Activated T-helper 1 cell treated with anti-CD3 and anti-CD28 coated beads, Interleukin-2, amount 50 U/mL, for 16 hours (primary cell): ENCODE measurements around the gene EPC1.

Experiments used
- DNase-seq, 2 donors: peaks; one replicate each; pipeline ENCODE4 v3.0.0-alpha.2; 2020; ENCODE audit warnings: low read depth in 1 of 2, low spot score in 1 of 2

Gene EPC1

GRCh38 chr10:32338262-32338661 is 8.7 kb downstream of the EPC1 start:
- no peak for DNase-seq

GRCh38 chr10:32337350-32337749 is 9.6 kb downstream of the EPC1 start:
- no peak for DNase-seq

DNA sequence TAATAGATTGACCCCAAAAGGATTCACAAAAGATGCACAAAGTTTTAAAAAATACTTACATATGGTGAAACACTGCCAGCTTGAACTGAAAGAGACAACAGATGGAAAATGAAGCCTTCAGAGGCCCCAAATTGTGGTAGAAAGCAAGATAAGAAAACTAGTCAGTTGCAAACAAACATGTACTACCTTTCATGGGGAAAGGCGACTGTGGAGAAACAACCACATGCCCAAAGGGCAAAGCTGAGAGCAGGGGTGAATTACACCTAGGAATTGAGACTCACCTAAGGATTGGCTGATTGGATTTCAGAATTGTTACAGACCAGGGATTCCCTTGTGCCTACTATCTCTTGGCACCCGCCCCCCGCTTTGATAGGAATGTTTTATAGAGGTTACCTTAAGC is 13.1 kb downstream of the EPC1 start:
- DNase-seq = no peak

GRCh38 chr10:32332299-32332750 is 14.6 kb downstream of the EPC1 start:
- peak in 1 of 2 donors; percentile 61 for DNase-seq

GRCh38 chr10:32331606-32332005 is 15.4 kb downstream of the EPC1 start:
- DNase-seq = no peak

DNA sequence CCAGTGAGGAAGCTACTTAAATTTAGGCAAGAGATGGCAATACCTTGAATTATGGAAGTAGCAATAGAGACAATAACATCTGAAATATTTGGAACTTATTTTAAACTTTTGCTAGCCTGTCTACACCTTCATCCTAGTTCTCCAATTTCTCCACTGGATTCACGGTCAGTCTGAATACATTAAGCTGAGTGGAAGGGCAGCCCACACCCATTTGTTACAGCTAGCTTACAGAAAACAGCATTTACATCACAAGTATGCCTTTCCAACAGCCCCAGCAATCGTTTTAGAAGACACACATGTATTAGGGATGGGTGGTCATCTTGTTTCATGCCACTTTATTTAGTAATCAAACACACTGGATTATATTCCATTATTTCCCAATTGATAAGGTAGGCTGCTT is 16.7 kb downstream of the EPC1 start:
- DNase-seq = no peak

DNA sequence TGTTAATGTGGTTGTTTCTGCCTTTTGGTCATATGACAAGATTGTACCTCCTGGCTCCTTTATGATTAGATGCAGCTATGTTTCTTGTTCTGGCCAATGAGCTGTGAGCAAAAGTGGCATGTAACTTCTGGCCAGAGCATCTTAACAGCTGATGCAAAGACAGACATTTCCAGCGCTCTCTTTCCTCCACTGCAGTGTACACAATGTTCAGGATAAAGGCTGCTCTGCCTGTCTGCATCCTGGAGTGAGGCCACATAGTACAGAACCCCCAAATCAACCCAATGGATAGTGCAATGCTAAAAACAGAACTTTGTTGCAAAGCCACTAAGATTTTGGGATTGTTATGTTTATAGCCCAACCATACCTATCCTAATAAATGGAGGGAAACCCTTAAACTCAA is 17.9 kb downstream of the EPC1 start:
- DNase-seq = no peak

- no peak for DNase-seq
These were observed 18.5 kb downstream of the EPC1 start for GRCh38 chr10:32328499-32328898.

DNA sequence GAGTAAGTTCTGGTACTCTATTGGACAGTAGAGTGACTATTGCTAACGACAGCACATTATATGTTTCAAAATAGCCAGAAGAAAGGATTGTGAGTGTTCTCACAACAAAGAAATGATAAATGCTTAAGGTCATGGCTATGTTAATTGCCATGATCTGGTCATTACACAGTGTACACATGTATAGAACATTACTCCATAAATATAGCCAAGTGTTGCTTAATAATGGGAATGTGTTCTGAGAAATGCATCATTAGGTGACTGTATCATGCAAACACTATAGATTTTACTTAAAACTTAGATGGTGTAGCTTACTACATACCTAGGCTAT is 19.6 kb downstream of the EPC1 start:
- no peak for DNase-seq

DNA sequence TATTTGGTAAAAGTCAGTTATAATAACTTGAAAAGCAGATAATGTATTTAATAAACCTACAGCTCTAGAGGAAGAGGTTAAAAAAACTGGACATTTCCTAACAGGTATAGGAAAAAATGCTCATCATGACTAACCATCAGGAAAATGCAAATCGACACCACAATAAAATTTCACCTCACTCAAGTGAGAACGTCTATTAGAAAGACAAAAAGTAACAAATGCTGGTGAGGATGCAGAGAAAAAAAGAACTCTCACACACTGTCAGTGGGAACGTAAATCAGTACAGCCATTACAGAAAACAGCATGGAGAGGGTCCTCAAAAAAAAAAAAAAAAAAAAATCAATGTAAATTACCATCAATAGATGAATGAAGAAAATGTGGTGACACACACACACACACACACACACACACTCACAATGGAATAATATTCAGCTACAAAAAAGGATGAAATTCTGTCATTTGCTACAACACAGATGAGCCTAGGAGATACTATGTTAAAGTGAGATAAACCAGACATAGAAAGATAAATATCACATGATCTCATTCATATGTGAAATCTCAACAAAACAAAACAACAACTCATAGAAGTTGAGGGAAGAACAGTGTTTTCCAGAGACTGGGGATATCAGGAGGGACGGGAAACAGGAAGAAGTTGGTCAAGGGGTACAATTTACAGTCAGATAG is 20.1 kb downstream of the EPC1 start:
- no peak for DNase-seq

GRCh38 chr10:32326119-32326518 is 20.8 kb downstream of the EPC1 start:
- DNase-seq = no peak

DNA sequence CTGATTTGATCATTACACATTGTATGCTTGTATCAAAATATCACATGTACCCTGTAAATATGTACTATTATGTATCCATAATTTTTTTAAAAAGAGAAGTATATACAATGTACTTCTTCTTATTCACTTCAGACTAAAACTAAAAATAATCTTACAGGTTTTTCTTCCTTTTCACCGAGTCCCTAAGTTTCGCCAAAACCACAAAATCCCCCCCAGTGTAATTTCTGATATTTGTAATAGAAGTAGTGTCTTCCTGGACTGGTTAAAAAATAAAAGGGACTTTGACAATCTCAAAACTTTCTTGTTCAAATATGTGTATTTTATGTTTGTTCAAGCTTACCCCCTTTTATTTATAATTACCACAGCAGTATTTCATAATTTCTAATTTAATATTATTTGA is 23.9 kb downstream of the EPC1 start:
- no peak for DNase-seq

- DNase-seq = no peak
These were observed 25.8 kb downstream of the EPC1 start for GRCh38 chr10:32321016-32321631.

DNA sequence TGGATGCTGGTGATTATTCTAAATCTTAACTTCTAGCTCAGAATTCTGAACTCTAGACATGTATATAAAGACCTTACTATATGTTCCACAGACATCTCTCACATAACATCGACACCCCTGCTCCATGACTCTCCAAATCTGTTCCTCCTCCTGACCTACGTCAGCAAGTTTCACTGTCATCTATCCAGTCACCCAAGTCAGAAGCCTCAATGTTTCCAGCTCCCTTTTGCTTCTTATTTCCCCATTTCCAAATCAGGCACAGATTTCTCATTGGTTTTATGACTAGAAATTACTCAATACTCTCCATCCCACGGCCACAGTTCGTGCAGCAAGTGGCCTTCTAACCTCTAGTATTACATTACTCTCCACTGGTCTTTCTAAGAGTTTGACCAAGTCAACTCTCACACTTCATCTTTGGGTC is 28.5 kb downstream of the EPC1 start:
- DNase-seq = no peak

- DNase-seq = no peak
These were observed 29.1 kb downstream of the EPC1 start for GRCh38 chr10:32317795-32318357.

- DNase-seq = no peak
These were observed 31.5 kb downstream of the EPC1 start for GRCh38 chr10:32315424-32315823.

DNA sequence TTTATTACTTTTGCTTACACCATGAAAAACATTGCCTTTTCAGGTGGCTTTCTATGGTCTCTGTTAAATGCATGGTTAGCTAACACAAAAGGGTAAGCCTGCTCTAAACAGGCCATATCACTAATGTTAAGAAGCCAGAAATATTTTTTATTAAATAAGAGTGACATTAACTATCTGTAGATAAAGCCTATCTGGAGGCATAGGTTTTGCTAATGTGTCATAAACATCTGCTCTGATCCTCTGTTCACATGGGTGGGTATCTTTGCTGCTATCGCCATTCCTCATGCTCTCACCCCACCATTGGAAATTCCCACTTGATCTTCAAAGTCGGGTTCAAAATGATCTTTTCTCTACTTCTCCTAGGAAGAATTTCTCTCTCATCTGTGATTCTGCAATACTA is 32.4 kb downstream of the EPC1 start:
- no peak for DNase-seq

DNA sequence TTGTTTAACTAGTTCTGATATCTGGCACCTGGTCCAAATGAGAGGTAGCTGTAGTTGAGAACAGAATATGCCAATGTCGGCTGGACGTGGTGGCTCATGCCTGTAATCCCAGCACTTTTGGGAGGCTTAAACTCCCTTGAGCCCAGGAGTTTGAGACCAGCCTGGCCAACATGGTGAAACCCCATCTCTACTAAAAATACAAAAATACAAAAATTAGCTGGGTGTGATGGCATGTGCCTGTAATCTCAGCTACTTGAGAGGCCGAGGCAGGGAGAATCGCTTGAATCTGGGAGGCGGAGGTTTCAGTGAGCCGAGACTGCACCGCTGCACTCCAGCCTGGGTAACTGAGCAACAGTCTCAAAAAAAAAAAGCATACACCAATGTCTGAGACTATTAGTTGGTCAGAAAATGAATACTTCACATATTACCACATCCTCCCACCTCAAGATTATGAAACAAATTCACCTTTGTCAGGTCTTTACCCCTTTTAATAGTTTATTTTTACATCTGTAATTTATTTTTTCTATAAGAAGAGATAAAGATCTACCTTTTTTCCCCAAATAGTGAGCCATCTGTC is 38.8 kb downstream of the EPC1 start:
- no peak for DNase-seq

- no peak for DNase-seq
These were observed 39.3 kb downstream of the EPC1 start for GRCh38 chr10:32307609-32308008.

DNA sequence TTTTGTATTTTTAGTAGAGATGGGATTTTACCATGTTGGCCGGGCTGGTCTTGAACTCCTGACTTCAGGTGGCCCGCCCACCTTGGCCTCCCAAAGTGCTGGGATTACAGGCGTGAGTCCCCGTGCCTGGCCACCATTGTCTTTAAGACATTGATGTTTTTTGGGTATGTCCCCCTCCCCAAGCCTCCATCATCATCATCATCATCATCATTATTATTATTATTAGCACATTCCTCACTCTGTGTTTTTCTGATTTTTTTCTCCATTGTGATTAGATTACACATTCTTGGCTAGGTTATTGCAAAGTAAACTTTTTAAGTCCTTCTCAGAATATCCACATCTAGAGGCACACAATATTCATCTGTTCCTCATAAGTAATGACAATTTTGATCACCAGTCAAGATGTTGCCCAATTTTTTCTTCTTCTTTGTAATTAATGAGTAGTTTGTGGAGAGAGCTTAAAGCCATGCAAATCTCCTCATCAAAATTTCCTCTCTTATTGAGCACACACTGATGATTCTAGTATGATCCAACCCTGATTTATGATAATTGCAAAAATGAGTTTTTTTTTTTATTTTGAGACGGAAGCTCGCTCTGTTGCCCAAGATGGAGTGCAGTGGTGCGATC is 47.5 kb downstream of the EPC1 start:
- no peak for DNase-seq

- no peak for DNase-seq
These were observed 48.7 kb downstream of the EPC1 start for GRCh38 chr10:32298075-32298812.
